ENCODE measurements around the gene ST3GAL5.

The ST3GAL5 gene

DNA sequence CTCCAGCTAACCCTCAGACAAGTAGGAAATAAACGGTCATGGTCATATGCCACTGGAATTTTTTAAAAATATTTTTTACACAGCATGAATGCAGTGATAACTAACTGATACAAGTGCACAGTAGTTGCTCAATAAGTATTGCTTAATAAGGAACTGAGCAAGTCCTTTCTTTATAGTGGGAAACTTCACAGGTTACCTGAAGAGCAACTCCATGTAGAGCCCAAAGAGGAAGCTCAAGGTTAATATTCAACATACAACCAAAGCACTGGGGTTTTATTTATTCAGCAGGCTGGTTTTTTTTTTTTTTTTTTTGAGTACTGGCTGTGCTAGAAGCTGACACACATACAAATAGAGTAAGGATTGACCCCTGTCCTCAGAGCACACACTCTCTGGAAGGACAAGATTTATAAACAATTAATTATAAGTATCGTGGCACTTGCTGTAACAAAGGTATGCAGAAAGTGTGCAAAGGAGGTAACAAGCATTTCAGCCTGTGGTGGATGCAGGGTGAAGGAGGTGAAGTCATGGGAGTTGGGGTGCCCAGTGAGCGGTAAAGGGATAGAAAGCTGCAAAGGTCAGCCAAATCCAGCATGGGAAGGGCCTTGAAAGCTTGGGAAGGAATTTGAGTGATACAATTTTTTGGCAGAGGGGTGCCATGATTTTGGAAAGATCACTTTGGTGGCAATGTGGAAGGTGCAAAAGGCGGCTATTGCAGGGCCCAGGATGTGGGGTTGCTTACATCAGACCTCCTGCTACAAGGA lies 82.3 kb downstream of the ST3GAL5 start:
- no peak for DNase-seq (ENCODE audit: low read depth)

DNA sequence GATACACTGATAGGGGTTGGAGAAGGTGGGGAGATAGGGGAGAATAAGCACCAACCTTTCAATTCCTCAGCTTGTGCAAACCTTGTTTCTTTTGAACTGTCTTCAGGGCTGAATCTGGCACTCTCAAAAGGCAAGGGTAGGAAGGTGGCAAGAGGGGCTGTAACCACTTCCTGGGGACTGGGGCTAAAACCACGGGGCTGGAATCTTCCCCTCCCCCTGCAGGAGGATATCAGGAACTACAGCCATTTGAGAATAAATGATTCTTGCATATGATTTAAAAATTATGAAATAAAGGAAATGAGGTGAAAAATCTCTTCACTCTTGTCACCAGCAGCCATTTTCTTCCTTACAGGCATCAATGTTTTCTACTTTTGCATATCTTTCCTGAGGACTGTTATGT lies 84.2 kb downstream of the ST3GAL5 start:
- no peak for DNase-seq (ENCODE audit: low read depth)

DNA sequence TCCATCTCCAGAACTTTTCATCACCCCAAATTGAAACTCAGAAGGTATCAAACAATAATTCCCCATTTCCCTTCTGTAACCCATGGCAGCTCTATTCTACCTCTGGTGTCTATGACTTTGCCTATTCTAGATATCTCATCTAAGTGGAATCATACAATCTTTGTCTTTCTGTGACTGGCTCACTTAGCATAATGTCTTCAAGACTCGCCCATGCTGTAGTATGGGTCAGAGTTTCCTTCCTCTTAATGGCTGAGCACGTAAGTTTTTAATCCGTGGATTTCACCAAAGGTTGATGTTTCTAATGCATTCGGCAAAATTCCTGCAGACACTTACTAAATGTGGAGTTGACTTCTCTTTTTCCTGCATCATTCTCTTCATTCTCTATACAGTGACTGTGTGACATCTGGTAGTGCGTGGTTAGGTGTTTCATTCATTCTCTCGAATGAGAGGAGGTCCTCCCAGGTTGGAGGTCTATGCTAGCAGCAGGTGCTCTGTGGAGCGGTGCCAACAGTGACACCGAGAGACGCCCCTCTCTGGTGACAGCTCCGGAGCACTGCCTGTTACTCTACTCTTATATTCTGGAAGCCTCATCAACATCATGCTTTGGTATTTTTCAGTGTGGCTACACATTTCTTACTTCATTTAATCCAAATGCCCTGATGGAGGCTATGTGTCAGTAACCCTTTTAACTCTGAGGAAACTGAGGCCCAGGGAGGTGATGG lies 84.9 kb downstream of the ST3GAL5 start:
- no peak for DNase-seq (ENCODE audit: low read depth)

DNA sequence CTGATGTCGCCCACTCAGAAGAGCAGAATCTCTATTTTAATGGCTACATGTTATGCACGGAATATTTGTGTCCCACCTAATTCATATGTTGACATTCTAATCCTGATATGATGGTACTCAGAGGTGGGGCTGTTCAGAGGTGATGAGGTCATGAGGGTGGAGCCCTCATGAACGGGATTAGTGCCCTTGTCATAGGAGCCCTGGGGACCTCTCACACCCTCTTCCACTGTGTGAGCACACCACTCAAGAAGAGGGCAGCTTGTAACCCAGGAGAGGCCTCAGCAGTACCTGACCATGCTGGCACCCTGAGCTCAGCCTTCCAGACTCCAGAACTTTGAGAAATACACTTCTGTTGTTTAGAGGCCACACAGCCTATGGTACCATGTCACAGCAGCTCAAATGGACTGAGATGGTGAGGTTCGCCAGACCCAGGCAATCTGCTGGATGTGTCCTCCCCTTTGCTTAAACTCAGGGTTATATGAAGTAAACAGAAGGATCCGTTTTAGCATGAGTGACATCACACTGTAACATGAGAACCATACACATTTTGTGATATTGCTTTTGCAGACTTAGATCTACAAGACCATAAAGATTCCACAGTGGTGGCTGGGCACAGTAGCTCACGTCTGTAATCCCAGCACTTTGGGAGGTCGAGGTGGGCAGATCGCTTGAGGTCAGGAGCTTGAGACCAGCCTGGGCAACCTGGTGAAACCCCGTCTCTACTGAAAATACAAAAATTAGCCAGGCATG lies 86.3 kb downstream of the ST3GAL5 start:
- no peak for DNase-seq (ENCODE audit: low read depth)

DNA sequence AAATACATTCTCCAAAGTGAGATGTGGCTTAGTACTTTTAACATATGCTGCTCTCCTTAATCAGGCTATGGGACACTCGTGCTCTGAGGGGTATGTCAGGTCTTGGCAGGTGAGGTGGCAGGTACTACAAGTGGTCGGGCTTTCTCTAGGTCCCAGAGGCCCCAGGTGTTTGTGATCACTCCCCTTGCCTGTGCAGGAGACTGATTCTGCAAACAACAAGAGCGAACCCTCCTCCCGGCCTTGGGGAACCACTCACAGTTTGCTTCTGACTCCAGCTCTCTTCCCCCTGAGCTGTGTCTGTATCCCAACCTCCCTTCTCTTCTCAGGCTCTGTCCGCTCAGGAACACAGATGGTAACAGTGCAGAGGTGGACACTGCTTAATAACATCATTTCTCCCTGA lies 86.9 kb downstream of the ST3GAL5 start:
- DNase-seq (ENCODE audit: low read depth), result no peak

DNA sequence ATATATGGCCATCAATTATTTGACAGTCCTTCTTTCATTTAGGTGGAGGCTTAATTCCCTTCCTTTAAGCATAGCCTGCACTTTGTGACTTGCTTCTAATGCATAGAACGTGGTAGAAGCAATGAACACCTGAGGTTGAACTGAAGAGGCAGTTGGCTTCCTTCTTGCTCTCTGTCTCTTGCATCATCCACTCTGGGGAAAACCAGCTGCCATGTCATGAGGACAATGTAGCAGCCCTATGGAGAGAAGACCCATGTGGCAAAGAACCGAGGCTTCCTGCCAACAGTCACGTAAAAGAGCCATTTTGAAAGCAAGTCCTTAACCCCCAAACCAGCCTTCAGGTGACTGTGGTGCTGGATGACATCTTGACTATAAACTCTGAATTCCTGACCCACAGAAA lies 88.2 kb downstream of the ST3GAL5 start:
- DNase-seq (ENCODE audit: low read depth), result no peak

DNA sequence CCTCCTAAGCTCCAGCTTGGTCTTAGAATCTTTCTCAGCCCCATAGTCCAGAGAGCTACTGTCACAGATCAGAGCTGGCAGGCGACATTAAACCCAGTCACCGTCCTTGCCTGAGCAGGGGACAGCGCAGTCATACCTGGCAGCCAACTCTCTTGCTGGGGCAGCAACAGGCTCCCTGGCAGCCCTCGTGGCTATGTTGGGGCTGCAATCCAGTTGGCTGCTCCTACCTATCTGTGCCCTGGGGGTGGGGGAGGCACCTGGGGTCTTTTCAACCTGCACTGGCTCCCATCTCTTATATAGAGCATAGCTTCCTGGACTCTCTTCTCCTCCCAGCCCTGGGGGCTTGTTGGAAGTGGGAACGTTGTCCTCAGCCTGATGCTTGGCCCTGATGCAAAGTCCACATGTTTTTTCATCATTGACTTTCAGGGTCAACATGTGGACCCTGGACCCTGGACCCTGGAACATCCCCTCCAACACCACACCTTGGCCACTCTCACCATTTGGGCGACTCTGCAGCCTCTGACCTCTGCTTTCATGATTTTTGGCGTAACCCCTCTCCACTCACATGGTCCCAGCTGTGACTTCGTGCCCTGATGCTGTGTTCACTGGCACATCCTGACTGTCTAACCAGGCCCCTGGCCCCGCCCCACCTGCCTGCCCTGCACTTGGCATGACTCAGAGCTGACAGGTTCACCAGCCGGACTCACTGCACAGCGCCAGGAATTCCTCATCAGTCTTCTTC lies 89.4 kb downstream of the ST3GAL5 start:
- no peak for DNase-seq (ENCODE audit: low read depth)

DNA sequence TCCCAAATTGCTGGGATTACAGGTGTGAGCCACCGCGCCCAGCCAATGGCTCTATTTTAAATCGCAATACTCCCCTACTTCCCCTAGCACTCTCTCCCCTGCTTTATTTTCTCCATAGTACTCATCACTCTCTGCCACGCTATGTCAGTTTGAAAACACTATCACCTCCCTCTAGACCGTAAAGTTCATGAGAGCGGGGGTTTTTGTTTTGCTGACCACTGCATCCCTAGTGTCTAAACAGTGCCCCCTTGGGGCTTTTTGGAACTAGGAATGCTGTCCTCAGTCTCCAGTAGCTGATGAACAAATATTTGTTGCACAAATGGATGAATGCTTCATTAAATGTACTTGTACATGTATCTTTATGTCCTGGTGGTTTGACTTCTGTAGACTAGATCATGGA lies 90.9 kb downstream of the ST3GAL5 start:
- DNase-seq (ENCODE audit: low read depth), result no peak

DNA sequence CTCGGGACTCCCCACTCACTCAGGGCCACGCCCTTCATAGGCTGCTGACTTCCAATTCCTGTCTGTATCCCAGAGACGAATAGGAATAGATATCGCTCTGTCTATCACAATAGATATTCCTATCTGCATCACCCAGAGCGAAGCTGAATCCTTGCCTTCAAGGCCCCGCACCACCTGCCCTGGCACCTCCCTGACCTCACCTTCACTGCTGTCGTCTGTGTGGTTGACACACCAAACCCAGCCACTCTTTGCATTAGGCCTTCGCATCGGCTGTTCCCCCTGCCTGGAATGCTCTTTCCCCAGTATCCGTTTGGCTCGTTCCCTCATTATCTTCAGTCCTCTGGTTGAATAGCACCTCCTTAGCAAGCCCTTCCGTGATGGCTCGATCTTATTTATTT lies 91.5 kb downstream of the ST3GAL5 start:
- DNase-seq (ENCODE audit: low read depth), result no peak

DNA sequence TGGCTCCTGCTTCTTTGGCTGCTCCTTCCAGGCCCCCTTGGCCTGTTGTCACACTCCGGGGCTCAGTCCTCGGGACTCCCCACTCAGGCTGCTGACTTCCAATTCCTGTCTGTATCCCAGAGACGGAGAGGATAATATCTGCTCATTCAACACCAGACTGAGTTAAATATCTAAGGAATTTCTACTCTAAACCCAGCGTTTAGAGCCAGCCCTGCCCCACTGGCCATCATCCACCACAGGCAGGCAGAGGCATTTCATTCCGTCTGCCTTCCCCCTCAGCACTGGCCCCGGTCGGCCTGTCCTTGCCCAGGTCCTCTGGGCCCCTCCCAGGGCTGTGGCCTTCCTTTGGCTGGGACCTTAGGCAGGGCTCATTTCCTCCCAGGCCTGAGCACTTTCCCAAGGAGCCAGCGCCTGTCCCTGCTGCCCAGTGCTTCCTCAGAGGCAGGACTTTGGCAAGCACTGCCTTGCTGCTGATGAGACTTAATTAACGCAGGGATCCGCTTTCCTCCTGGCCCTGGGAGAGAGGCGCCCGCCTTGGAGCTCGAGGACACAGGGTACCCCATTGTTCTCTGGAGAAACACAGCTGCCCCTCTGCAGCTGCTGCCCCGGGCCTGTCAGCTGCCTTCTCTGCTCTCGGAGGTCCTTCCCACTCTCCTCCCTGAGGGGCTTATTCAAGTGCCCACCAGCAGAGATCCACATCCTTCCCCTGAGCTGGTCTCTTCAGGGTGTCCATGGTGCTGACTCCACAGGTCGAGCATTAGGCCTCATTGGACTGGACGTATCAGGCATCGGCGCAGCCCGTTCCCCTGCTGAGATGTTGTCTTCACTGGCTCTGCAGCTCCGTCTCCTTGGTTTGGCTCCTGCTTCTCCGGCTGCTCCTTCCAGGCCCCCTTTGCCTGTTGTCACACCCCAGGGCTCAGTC lies 92.2 kb downstream of the ST3GAL5 start:
- no peak for DNase-seq (ENCODE audit: low read depth)

DNA sequence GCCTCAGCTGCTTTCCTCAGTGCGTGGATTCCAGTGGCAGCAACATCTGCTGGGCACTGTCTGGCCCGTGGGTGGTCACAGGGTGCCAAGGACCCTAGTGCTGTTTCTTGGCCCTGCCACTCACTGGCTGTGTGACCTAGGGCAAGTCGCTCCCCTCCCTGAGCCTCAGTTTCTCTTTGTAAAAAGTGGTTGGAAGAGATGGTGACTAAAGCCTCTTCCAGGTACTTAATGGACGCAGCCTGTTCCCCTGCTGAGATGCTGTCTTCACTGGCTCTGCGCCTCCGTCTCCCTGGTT lies 92.8 kb downstream of the ST3GAL5 start:
- no peak for DNase-seq (ENCODE audit: low read depth)

DNA sequence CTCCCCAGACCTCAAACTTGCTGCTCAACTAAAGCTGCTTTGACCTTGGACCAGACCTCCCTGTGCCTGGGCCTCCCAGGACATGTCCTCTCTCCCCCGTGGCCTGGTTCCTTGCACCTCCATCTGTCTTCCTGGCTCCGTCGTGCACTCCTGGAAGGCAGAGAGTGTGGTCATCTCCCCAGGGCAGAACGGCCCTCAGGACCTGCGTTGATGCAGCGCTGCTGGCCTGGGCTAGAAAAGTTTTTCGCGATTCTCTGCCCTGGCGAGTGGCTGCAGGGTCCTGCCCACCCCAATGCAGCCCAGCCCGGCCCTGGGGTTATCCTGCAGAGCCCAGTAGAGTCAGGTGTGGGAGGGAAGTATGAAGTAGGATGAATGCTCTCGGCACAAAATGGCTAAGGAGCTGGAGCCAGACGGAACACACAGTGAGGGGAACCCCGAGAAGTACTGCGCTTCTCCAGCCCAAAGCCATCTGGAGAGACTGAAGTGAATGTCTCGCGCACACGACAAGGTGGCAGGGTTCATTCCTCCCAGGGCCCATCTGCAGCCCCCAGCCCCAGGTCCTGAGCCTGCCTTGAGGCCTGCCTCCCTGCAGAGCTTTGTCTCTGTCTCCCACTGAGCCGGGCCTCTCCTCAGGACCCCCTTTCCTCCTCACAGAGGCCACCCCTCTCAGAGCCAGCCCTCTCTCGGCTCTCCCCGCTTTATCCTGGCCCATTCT lies 93.3 kb downstream of the ST3GAL5 start:
- no peak for DNase-seq (ENCODE audit: low read depth)

DNA sequence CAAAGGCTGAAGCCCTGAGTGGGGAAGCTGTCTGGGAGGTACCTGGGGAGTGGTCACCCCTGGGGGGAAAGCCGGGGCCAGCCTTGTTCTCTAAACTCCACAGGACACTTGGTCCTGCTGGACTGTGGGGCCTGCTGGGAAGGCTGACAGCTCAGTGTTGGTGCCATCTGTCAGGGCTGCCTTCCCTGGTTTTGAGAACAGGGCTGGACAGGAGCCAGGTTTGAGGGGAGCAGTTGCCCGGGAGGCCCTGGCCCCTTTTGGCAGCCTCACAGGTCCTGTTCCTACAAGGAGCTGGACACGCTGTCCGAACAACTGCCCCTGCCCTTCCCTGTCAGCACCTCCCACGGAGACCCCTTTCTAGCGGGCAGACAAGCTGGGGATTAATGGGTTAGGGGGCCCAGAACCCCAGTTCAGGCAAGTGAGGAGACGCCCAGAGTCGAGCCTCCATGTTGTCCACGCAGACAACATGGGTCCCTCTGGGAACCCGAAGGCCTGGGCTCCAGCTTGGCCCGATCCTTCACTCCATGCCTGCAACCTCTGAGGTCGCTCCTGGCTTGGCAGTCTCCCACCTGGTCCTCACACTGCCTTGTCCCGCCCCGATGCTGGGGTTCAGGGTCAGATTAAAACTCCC lies 94.2 kb downstream of the ST3GAL5 start:
- DNase-seq (ENCODE audit: low read depth), result no peak

DNA sequence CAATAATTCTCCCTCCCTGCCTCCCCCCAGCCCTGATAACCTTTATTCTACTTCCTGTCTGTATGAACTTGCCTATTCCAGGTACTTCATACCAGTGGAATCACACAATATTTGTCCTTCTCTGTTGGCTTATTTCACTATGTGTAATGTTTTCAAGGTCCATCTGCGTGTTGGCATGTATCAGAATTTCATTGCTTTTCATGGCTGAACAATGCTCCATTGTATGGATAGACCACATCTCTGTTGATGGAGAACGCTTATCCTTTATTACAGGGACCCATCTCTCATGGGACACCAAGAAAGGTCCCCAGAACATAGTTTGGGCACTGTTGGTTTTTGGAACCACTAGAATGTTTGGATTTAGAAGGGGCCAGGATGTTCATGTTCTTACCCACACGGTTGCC lies 94.8 kb downstream of the ST3GAL5 start:
- DNase-seq (ENCODE audit: low read depth), result no peak

DNA sequence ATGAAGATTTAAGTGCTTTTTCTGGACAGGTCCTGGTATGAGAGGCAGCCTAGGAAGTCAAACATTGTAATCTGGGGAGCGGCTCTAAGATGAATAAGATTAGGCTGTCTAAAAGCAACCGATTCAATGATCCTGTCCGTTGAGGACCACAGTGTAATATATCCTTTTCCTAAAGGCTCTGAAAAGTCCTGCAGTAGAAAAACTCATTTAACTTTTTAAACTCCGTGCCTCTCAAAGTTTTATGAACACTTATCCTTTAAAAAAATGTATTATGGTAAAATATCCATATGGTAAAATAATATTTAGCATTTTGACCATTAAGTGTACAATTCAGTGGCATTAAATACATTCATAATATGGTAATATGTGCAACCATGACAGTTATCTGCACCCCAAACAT lies 95.2 kb downstream of the ST3GAL5 start:
- DNase-seq (ENCODE audit: low read depth), result no peak

DNA sequence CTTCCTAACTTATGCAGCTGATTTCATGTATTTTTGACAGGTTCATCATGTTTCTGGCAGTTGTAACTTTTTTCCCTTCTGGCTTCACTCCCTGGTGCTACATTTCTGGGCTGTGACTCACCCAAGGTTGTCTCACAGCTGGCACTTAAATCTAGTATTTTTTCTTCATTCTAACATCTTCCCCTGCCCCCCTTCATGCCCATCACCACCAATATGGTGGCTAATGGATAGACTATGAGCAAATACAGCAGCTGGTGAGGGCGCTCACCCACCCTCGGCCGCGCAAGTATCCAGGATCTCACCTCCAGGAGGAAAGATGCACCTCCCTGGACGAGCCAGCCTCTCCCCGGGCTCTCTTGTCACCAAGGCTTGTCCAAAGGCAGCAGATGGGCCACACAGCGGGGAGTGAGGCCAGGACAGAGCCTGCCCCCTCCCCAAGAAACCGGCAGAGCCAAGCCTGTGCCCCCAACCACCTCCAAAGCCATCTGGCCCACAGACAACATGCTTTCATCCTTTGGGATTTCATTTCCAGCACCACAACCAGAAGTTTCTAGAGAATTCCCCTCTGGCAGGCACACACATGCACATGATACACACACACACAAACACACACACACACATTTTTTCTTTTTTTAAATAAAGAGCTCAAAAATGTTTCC lies 95.9 kb downstream of the ST3GAL5 start:
- DNase-seq (ENCODE audit: low read depth), result no peak

DNA sequence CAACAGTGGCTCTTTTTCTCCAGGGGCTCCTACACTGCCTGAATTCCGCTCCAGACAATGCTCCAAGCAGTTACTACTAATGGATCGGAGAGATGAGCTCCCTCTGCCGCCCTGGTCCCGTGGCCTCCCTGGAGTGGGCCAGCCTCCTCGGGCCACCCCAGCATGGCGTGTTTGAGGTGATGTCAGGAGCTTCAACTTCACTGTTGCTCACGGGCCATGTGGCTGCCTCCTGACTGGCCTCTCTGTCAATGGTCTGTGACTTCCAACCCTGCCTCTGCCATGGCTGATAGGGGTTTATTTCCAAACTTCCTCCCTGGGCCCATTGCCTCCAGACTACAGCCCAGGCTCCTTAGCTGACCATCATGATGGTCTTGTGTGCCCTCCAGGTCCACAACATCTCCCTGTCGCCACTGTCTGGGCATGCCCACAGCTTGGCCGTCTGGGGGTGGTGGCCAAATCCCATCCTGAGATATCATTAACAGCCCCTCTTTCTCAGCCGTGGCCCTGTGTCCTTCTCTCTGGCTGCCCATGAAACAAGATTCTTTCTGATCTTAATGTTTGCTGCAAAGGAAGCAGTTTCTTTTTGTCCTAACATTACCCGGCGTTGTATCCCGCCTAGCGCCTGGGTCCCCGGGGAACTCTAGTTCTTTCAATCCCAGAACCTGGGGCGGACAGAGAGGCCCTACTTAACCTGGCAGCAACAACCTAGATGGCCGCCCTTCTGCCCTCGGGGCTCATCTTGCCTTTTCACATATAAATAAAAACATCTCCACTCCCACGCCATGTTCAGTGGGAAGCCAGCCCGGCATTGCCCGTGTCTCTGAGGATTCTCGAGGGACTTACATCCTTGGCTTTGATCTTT lies 96.9 kb downstream of the ST3GAL5 start:
- DNase-seq (ENCODE audit: low read depth), result no peak

DNA sequence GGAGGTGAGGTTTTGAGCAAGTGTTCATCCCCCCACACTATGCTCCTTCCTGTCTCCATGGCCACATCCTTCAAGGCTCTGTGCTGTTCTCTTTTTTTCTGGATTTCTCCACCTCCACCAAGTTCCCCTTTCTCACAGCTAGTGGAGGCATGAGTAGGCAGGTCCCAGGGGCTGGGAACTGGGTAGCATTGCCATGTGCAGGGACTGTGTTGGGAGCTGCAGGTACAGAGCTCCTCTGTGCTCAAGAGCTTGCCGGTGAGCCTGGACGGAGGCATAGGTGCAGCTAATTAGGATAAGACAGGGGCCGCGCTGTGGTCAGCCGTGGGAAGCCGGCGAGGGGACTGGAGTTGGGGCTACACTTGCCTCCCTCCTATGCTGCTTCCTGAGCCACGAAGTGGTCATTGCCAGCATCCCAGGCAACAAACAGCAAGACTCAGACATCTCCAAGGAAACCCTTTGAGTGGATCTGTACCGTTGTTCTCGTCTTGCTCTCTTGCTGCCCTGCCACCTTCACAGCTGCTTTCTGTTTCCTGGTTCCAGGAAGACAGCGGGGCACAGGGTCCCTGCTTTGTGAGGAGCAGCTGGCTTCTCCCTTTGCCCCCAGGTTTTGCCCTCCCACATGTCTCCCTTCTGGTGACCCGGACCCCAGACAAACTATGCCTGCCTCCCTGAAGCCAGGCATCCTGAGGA lies 98.1 kb downstream of the ST3GAL5 start:
- no peak for DNase-seq (ENCODE audit: low read depth)
